Measurements from ENCODE around the gene L3MBTL2.

DNA sequence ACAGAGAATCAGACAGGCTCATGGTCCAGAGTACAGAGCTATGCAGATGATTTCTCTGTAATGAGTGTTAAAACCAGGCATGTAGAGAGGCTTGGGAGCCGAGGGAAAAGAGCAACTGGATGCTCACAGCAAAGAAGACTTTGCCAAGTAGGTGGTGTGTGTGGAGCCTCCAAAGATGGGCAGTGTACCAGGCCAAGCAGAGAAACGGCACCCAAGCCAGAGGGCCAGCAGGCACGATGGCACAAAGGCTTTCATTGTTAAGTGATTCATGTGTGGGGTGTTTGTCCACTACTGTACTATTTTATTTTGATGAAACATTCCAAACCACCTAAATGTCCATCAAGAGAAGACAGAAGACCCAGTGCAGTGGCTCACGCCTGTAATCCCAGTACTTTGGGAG lies 69.7 kb downstream of the L3MBTL2 start:
- no peak for TF ChIP-seq REST (tag by site-specific recombination; IDR thresholded peaks at IDR 0.05)
- TF ChIP-seq, protein P1, sequence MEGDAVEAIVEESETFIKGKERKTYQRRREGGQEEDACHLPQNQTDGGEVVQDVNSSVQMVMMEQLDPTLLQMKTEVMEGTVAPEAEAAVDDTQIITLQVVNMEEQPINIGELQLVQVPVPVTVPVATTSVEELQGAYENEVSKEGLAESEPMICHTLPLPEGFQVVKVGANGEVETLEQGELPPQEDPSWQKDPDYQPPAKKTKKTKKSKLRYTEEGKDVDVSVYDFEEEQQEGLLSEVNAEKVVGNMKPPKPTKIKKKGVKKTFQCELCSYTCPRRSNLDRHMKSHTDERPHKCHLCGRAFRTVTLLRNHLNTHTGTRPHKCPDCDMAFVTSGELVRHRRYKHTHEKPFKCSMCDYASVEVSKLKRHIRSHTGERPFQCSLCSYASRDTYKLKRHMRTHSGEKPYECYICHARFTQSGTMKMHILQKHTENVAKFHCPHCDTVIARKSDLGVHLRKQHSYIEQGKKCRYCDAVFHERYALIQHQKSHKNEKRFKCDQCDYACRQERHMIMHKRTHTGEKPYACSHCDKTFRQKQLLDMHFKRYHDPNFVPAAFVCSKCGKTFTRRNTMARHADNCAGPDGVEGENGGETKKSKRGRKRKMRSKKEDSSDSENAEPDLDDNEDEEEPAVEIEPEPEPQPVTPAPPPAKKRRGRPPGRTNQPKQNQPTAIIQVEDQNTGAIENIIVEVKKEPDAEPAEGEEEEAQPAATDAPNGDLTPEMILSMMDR (tag by site-specific recombination; IDR thresholded peaks at IDR 0.05): no peak
- TF ChIP-seq REPIN1 (tag by site-specific recombination; IDR thresholded peaks at IDR 0.05; ENCODE audit: low read depth): no peak
- TF ChIP-seq ZNF843 (tag by site-specific recombination; IDR thresholded peaks at IDR 0.05): no peak
- no peak for TF ChIP-seq KLF8 (tag by site-specific recombination; IDR thresholded peaks at IDR 0.05)
- no peak for TF ChIP-seq ZNF274 (IDR thresholded peaks at IDR 0.05; ENCODE audit: low read length)
- TF ChIP-seq ZNF274 (tag by site-specific recombination; IDR thresholded peaks at IDR 0.05; ENCODE audit: borderline replicate concordance): no peak
- no peak for TF ChIP-seq ZNF175 (tag by site-specific recombination; IDR thresholded peaks at IDR 0.05)
